Uterus (tissue), 4 donors: ENCODE results near the gene TSTD2. TPM values are rescaled to one million over a fixed set of nuclear protein-coding genes. Genes with fewer than 3 reads are reported as not detected.

ENCODE experiments used
- DNase-seq, 2 donors: peaks; one replicate each; pipeline ENCODE4 v3.0.0-alpha.2; 2019 to 2020
- H3K27ac ChIP-seq, 2 donors: fragments of 200-600 bp; sonication (generic); 1 replicate in 1 of 2; 2 replicates in 1 of 2; pipeline ENCODE4 v1.5.1; 2016 to 2018
- H3K27me3 ChIP-seq, 2 donors: fragments of 200-600 bp; sonication (generic); one replicate each; pipeline ENCODE4 v1.5.1; 2018 to 2019; ENCODE audit warnings: control low read depth in 1 of 2
- H3K36me3 ChIP-seq, 2 donors: fragments of 200-600 bp; sonication (generic); one replicate each; pipeline ENCODE4 v1.5.1; 2019; ENCODE audit warnings: control low read depth in 1 of 2
- H3K4me1 ChIP-seq, 2 donors: fragments of 200-600 bp; sonication (generic); one replicate each; pipeline ENCODE4 v1.5.1; 2018 to 2019; ENCODE audit warnings: control low read depth in 1 of 2
- H3K4me3 ChIP-seq, 2 donors: fragments of 200-600 bp; sonication (generic); 1 replicate in 1 of 2; 2 replicates in 1 of 2; pipeline ENCODE4 v1.5.1; 2018 to 2019; ENCODE audit warnings: mild to moderate bottlenecking in 1 of 2
- H3K9me3 ChIP-seq, 2 donors: fragments of 200-600 bp; sonication (generic); one replicate each; pipeline ENCODE4 v1.5.1; 2019; ENCODE audit warnings: control low read depth in 1 of 2
- POLR2A ChIP-seq, 2 donors: fragments of 450-650 bp; IDR thresholded peaks; one replicate each; pipeline ENCODE4 v1.6.1; 2016; ENCODE audit warnings: antibody characterized with exemption in 2 of 2, mild to moderate bottlenecking in 1 of 2, moderate library complexity in 1 of 2
- intact Hi-C: fragments of 100-400 bp; cut with DNase I; formaldehyde crosslinking; loops from one replicate; pipeline ENCODE4 v1.15.1; 2023; ENCODE audit warnings: low total_unique reads
- total RNA-seq, 4 donors: library from RNA; depleted of rRNA in 3 of 4; stranded (reverse); fragments of >200 nt in 3 of 4; gene quantifications; one replicate each; pipeline versions ENCODE4 v1.1.0 to v1.2.4, GENCODE V29; 2014 to 2023
- TF ChIP-seq, protein P1 (sequence below), 4 experiments: fragments of 200-600 bp in 2 of 4; fragments of 450-650 bp in 2 of 4; sonication (generic) in 2 of 4; IDR thresholded peaks; one replicate each; pipeline ENCODE4 v1.5.1; 2016 to 2019; ENCODE audit warnings: antibody characterized with exemption in 4 of 4, mild to moderate bottlenecking in 2 of 4, moderate library complexity in 1 of 4
- donor health status: DM: yes; HTN: yes; CAD: no.

The TSTD2 gene
- total RNA-seq, 4 donors from 2014 or later = 9.0 to 35.8 (median 28.2) TPM

DNA sequence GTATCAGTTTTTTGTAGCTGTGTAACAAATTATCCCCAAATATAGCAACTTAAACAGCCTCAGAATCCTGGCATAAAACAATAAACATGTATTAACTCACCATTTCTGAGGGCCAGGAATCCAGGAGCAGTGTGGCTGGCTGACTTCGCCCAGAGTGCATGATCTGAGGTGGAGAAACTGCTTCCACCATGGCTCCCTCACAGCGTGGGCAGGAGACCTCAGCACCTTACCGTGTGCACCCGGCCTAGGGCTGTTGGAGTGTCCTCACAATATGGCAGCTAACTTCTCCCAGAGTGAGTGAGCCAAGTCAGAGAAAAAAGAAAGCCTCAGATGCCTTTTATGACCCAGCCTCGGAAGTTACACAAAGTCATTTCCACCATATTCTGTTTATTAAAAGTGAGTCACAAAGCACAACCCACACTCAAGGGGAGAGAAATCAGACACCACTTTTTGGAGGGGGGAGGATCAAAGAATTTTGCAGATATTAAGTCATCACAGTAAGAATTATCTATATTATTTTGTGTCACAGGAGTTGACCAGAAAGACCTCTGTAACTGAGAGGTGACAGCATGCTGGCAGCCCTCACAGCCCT, 59.6 kb downstream of the TSTD2 start:
- no peak for TF ChIP-seq POLR2A (IDR thresholded peaks at IDR 0.05)
- TF ChIP-seq, protein P1, sequence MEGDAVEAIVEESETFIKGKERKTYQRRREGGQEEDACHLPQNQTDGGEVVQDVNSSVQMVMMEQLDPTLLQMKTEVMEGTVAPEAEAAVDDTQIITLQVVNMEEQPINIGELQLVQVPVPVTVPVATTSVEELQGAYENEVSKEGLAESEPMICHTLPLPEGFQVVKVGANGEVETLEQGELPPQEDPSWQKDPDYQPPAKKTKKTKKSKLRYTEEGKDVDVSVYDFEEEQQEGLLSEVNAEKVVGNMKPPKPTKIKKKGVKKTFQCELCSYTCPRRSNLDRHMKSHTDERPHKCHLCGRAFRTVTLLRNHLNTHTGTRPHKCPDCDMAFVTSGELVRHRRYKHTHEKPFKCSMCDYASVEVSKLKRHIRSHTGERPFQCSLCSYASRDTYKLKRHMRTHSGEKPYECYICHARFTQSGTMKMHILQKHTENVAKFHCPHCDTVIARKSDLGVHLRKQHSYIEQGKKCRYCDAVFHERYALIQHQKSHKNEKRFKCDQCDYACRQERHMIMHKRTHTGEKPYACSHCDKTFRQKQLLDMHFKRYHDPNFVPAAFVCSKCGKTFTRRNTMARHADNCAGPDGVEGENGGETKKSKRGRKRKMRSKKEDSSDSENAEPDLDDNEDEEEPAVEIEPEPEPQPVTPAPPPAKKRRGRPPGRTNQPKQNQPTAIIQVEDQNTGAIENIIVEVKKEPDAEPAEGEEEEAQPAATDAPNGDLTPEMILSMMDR (IDR thresholded peaks at IDR 0.05) = no peak
- H3K27ac ChIP-seq = peak overlapping the region; percentile 84 to 92
- no peak overlapping the region for H3K4me3 ChIP-seq
- intact Hi-C loops = no loop called here
- DNase-seq = peak; percentile 15 to 44
- peaks cover 0 to 9% of the 10 kb centered on the region in 2 donors for H3K4me1 ChIP-seq
- H3K36me3 ChIP-seq = no peaks in the 10 kb centered on the region
- no peaks in the 10 kb centered on the region for H3K27me3 ChIP-seq
- no peaks in the 10 kb centered on the region for H3K9me3 ChIP-seq

GRCh38 chr9:97572892-97573365, 60.2 kb downstream of the TSTD2 start:
- Histone ChIP-seq H3K36me3 (no peaks in the 10 kb centered on the region), H3K4me1 (peaks cover 0 to 9% of the 10 kb centered on the region in 2 donors), H3K27ac (peak overlapping the region; percentile 84 to 92), H3K4me3 (no peak overlapping the region), H3K27me3 (no peaks in the 10 kb centered on the region), H3K9me3 (no peaks in the 10 kb centered on the region)
- DNase-seq = peak; percentile 17 to 20
- intact Hi-C loops = no loop called here
- TF ChIP-seq POLR2A (IDR thresholded peaks at IDR 0.05) = no peak
- TF ChIP-seq, protein P1 (IDR thresholded peaks at IDR 0.05) = no peak

DNA sequence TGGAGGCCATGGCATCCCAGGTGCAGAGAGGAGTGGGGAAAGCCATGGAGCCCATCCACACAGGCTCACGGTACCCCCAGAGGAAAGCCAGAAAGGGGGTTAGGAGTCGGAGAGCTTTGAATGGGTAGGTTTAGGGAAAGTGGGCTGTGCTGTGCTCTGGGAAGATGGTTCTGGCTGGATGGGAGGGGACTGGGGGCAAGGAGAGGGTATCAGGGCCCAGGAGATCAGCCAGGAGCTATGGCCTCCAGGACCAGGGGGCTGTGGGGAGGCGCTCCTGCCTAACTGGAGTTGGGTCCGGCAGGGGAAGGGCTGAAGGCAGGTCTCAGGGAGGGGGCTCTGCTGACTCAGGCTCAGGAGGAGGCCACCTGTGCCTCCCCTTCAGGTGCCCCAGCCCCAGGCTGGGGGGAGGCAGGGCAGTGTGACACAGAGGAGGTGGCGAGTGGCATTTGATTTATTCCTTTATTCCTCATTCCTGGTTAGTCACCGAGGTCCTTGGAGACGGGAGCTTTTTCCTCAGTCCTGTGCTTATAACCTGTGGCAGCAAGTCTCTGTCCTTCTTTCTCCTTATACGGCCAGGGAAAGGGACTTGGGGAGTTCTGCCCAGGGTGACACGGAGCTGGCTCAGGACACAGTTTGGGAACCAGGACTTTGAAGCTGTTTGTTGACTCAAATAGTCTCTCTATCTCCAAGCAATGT, 60.8 kb downstream of the TSTD2 start:
- Histone ChIP-seq H3K27me3 (no peaks in the 10 kb centered on the region), H3K27ac (peak overlapping the region; percentile 84 to 92), H3K4me3 (no peak overlapping the region), H3K4me1 (peaks cover 0 to 9% of the 10 kb centered on the region in 2 donors), H3K36me3 (no peaks in the 10 kb centered on the region), H3K9me3 (no peaks in the 10 kb centered on the region)
- DNase-seq = peak in 1 of 2 donors; percentile 17
- TF ChIP-seq, protein P1 (IDR thresholded peaks at IDR 0.05) = no peak
- no peak for TF ChIP-seq POLR2A (IDR thresholded peaks at IDR 0.05)
- intact Hi-C loops = no loop called here

DNA sequence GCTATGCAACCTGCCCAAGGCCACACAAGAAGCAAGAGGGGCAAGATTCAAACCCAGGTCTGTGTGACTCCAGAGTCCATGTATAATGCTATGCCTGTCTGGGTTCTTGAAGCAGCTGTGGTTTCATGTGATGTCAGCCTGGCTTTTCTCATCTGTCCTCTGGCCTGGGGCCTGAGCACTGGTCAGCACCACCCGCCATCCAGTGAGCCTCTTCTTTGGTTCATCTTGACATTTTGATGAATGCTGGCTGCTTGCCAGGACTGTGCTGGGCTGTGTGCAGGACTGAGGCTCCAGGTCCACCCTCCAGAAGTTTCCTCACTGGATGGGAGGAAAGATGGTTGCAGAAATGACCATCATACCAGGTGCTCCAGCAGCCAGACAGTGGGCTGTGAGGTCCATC, 61.5 kb downstream of the TSTD2 start:
- intact Hi-C loops = no loop called here
- Histone ChIP-seq H3K27ac (peak overlapping the region; percentile 84 to 92), H3K36me3 (no peaks in the 10 kb centered on the region), H3K9me3 (no peaks in the 10 kb centered on the region), H3K4me1 (peaks cover 0 to 9% of the 10 kb centered on the region in 2 donors), H3K27me3 (no peaks in the 10 kb centered on the region), H3K4me3 (no peak overlapping the region)
- peak; percentile 77 to 95 for DNase-seq
- no peak for TF ChIP-seq POLR2A (IDR thresholded peaks at IDR 0.05)
- TF ChIP-seq, protein P1 (IDR thresholded peaks at IDR 0.05) = no peak

GRCh38 chr9:97570899-97571298, 62.3 kb downstream of the TSTD2 start:
- DNase-seq = peak; percentile 23 to 45
- intact Hi-C loops = no loop called here
- Histone ChIP-seq H3K4me3 (no peak overlapping the region), H3K36me3 (no peaks in the 10 kb centered on the region), H3K4me1 (peaks cover 0 to 9% of the 10 kb centered on the region in 2 donors), H3K27me3 (no peaks in the 10 kb centered on the region), H3K9me3 (no peaks in the 10 kb centered on the region), H3K27ac (peak overlapping the region; percentile 84 to 92)
- TF ChIP-seq POLR2A (IDR thresholded peaks at IDR 0.05) = no peak
